ENCODE data around the gene COLEC11.

- no peak for TF ChIP-seq CTCF (IDR thresholded peaks at IDR 0.05)
- TF ChIP-seq EZH2 (IDR thresholded peaks at IDR 0.05; ENCODE audit: borderline replicate concordance, insufficient read depth, low read depth, low read length, poor library complexity, severe bottlenecking): no peak
Measured at GRCh38 chr2:3656762-3657721, 62.1 kb downstream of the COLEC11 start.

Measured in B cell (primary cell).